ENCODE results near the gene SMYD3. TPM values are rescaled to one million over a fixed set of nuclear protein-coding genes. Genes with fewer than 3 reads are reported as not detected.

The SMYD3 gene
- total RNA-seq, 1 donor from 2014 or later = 35.4 TPM

DNA sequence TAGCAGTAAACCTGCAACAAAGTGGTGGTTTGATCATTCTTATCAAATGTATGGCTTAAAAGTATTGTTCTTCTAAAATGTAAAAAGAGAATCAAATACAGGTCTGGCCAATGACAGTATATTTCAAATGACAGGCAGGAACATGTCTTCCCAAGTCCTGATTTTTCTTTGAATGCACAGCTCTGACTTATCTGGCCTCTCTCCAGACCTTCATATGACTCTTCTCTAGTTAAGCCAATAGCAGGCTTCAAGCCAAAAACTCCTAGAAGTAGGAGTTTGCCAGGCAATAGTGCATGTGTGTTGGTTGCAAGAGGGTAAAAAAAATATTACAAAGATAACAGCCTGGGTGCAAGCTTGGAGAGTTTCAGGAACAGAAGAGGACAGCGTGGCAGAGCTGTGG is 345.5 kb downstream of the SMYD3 start:
- H3K27ac Mint-ChIP-seq (ENCODE audit: unreplicated experiment) = no peak overlapping the region
- TF ChIP-seq, protein P1, sequence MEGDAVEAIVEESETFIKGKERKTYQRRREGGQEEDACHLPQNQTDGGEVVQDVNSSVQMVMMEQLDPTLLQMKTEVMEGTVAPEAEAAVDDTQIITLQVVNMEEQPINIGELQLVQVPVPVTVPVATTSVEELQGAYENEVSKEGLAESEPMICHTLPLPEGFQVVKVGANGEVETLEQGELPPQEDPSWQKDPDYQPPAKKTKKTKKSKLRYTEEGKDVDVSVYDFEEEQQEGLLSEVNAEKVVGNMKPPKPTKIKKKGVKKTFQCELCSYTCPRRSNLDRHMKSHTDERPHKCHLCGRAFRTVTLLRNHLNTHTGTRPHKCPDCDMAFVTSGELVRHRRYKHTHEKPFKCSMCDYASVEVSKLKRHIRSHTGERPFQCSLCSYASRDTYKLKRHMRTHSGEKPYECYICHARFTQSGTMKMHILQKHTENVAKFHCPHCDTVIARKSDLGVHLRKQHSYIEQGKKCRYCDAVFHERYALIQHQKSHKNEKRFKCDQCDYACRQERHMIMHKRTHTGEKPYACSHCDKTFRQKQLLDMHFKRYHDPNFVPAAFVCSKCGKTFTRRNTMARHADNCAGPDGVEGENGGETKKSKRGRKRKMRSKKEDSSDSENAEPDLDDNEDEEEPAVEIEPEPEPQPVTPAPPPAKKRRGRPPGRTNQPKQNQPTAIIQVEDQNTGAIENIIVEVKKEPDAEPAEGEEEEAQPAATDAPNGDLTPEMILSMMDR (IDR thresholded peaks at IDR 0.05; ENCODE audit: unreplicated experiment) = no peak
- H3K4me3 Mint-ChIP-seq (ENCODE audit: unreplicated experiment) = no peak overlapping the region
- peaks cover 1% of the 10 kb centered on the region for H3K27me3 Mint-ChIP-seq (ENCODE audit: unreplicated experiment)
- peaks cover 15% of the 10 kb centered on the region for H3K4me1 Mint-ChIP-seq (ENCODE audit: unreplicated experiment)
- DNase-seq (ENCODE audit: low spot score) = no peak
- H3K36me3 Mint-ChIP-seq (ENCODE audit: low read depth, unreplicated experiment) = no peaks in the 10 kb centered on the region
- no peaks in the 10 kb centered on the region for H3K9me3 Mint-ChIP-seq (ENCODE audit: unreplicated experiment)

DNA sequence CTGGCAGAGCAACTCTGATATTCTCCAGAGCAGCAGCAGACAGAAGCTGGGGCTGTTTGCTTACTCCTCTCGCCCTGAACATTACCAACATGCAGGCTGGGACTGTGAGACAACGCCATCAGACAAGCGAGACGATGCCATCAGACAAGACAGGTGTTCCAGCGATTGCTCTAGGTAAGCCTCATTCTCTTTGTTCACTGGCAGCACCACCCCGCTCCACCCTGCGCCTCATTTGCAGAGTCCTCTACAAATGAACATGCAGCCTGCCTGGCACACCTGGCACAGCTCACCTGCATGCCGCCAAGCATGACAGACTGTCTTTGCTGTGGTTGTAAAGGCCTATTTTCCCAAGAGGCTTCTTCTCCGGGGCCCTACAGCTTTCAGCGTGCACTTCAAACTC is 346.2 kb downstream of the SMYD3 start:
- no peaks in the 10 kb centered on the region for H3K36me3 Mint-ChIP-seq (ENCODE audit: low read depth, unreplicated experiment)
- no peaks in the 10 kb centered on the region for H3K9me3 Mint-ChIP-seq (ENCODE audit: unreplicated experiment)
- peaks cover 15% of the 10 kb centered on the region for H3K4me1 Mint-ChIP-seq (ENCODE audit: unreplicated experiment)
- TF ChIP-seq, protein P1 (IDR thresholded peaks at IDR 0.05; ENCODE audit: unreplicated experiment) = no peak
- H3K27ac Mint-ChIP-seq (ENCODE audit: unreplicated experiment) = no peak overlapping the region
- no peak overlapping the region for H3K4me3 Mint-ChIP-seq (ENCODE audit: unreplicated experiment)
- peaks cover 1% of the 10 kb centered on the region for H3K27me3 Mint-ChIP-seq (ENCODE audit: unreplicated experiment)
- DNase-seq (ENCODE audit: low spot score) = no peak

DNA sequence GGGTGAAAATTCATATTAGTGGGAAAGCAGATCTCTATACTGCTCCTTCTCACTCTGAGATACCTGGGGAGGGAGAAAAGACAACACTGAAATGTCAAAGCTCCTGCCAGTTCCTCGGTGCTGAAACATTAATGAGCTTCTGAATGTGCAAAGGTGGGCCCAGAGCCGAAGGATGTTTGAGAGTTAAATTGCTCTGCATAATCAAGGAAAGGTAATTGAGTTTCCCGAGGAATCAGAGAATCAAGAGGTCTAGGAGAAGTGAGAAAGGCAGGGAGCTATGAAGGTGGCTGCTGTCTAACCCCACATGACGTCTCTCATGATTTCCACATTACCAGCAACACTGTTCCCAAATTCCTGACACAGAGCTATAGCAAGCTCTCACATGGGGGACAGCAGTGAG is 346.7 kb downstream of the SMYD3 start:
- Mint-ChIP-seq H3K27me3 (ENCODE audit: unreplicated experiment) (peaks cover 1% of the 10 kb centered on the region), H3K9me3 (ENCODE audit: unreplicated experiment) (no peaks in the 10 kb centered on the region), H3K27ac (ENCODE audit: unreplicated experiment) (no peak overlapping the region), H3K4me3 (ENCODE audit: unreplicated experiment) (no peak overlapping the region), H3K4me1 (ENCODE audit: unreplicated experiment) (peaks cover 15% of the 10 kb centered on the region), H3K36me3 (ENCODE audit: low read depth, unreplicated experiment) (no peaks in the 10 kb centered on the region)
- DNase-seq (ENCODE audit: low spot score) = no peak
- TF ChIP-seq, protein P1 (IDR thresholded peaks at IDR 0.05; ENCODE audit: unreplicated experiment) = no peak

DNA sequence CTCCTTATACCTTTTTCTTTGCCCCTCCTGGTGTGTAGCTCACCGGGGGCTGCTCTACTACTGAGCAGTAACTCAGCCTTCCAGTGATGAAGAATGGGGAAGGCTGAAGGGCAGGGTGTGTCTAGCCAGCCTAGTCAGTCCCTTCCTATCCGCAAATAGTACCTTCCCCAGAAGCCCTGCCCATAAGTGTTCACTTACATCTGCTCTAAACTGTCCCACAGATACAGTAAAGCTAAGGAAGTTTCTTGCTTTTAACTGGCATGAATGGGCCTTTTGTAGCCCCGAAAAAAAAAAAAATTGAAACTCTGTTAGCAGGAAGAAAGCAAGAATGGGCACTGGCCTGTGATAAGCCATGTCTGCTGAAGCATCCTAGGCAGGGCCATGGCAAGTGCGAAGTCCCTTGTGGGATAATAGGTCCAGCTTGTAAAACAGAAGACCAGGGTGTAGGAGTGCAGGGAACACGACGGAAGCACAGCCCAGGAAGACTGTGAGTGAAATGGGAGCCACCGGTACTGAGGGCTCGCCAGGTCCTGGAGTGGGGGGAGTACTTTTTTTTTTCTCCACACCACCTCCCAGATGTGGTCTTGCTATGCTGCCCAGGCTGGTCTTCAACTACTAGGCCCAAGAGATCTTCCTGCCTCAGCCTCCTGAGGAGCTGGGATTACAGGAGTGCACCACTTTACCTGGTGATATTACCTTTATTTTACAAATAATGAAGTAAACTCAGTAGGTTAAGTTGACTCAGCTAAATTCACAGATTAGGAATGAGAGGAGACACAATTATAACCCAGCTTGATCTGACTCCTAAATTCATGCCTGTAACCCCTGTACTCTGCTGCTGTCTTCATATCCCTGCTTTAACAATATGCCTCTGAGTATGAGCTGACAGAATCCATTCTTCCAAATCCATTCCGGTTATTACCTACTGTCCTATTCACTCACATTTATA is 347.5 kb downstream of the SMYD3 start:
- no peaks in the 10 kb centered on the region for H3K27me3 Mint-ChIP-seq (ENCODE audit: unreplicated experiment)
- no peak overlapping the region for H3K27ac Mint-ChIP-seq (ENCODE audit: unreplicated experiment)
- DNase-seq (ENCODE audit: low spot score) = no peak
- H3K4me1 Mint-ChIP-seq (ENCODE audit: unreplicated experiment) = peaks cover 8% of the 10 kb centered on the region
- TF ChIP-seq, protein P1 (IDR thresholded peaks at IDR 0.05; ENCODE audit: unreplicated experiment) = no peak
- no peaks in the 10 kb centered on the region for H3K36me3 Mint-ChIP-seq (ENCODE audit: low read depth, unreplicated experiment)
- no peak overlapping the region for H3K4me3 Mint-ChIP-seq (ENCODE audit: unreplicated experiment)
- no peaks in the 10 kb centered on the region for H3K9me3 Mint-ChIP-seq (ENCODE audit: unreplicated experiment)

DNA sequence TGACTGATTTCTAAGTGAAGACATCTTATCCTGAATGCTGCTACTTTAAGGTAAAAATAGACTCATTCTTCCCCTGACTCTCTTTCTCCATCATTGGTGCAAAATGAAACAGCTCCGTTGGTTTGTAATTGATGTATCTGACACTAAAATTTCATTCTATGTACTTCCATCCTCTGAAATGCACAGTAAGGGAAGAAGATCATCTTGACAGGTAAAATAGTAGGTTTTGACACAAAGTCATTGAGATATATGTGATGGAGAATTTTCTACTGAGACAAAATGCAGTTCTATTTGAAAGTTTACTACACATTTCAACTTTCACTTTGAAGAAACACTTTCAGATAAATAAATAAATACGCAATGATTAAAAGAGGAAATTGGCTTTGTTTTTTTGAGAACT is 348.9 kb downstream of the SMYD3 start:
- Mint-ChIP-seq H3K27me3 (ENCODE audit: unreplicated experiment) (no peaks in the 10 kb centered on the region), H3K9me3 (ENCODE audit: unreplicated experiment) (no peaks in the 10 kb centered on the region), H3K36me3 (ENCODE audit: low read depth, unreplicated experiment) (no peaks in the 10 kb centered on the region), H3K4me3 (ENCODE audit: unreplicated experiment) (no peak overlapping the region), H3K27ac (ENCODE audit: unreplicated experiment) (no peak overlapping the region), H3K4me1 (ENCODE audit: unreplicated experiment) (peaks cover 4% of the 10 kb centered on the region)
- TF ChIP-seq, protein P1 (IDR thresholded peaks at IDR 0.05; ENCODE audit: unreplicated experiment) = no peak
- DNase-seq (ENCODE audit: low spot score) = no peak

Measured in endothelial cell (in vitro differentiated cells).